D341Med (cell line): ENCODE measurements around the gene GALNTL6.
A peak's percentile ranks its signal among the peaks of the same experiment; 100 is the strongest.

Experiments
- DNase-seq: peaks from one replicate; pipeline ENCODE4 v3.0.0; 2012; ENCODE audit warnings: low spot score

GALNTL6 gene

GRCh38 chr4:172007889-172008288, 194.7 kb downstream of the GALNTL6 start:
- no peak for DNase-seq

- no peak for DNase-seq
Observed at GRCh38 chr4:172009446-172010230, 196.4 kb downstream of the GALNTL6 start.

- DNase-seq: no peak
Observed at GRCh38 chr4:172011196-172011595, 198.0 kb downstream of the GALNTL6 start.

GRCh38 chr4:172018358-172018757, 205.2 kb downstream of the GALNTL6 start:
- no peak for DNase-seq

GRCh38 chr4:172035562-172035961, 222.4 kb downstream of the GALNTL6 start:
- DNase-seq: no peak

GRCh38 chr4:172040766-172041165, 227.6 kb downstream of the GALNTL6 start:
- no peak for DNase-seq

GRCh38 chr4:172042714-172043114, 229.5 kb downstream of the GALNTL6 start:
- DNase-seq: no peak

- no peak for DNase-seq
Observed at GRCh38 chr4:172045981-172046380, 232.8 kb downstream of the GALNTL6 start.

- no peak for DNase-seq
Observed at GRCh38 chr4:172048666-172049065, 235.5 kb downstream of the GALNTL6 start.

GRCh38 chr4:172050911-172051310, 237.7 kb downstream of the GALNTL6 start:
- no peak for DNase-seq

DNA sequence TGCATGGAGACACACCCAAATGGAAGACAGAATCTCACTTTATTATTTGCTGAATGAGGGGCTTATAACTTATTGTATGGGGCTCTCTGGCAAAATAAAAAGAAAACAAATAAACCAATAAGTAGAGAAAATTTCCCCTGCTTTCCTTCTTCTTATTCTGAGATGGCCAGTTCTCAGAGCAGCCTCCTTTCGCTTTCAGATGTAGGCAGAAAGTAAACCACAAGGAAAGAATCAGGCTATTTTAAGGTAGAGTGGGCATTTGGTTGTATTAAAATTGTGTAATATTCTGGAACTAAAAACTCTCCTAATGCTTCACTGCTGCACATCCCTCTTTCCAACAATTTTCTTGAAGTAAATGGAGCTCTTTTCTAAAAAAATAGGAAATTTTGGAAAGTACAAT, 241.8 kb downstream of the GALNTL6 start:
- no peak for DNase-seq

GRCh38 chr4:172055498-172055897, 242.3 kb downstream of the GALNTL6 start:
- no peak for DNase-seq

DNA sequence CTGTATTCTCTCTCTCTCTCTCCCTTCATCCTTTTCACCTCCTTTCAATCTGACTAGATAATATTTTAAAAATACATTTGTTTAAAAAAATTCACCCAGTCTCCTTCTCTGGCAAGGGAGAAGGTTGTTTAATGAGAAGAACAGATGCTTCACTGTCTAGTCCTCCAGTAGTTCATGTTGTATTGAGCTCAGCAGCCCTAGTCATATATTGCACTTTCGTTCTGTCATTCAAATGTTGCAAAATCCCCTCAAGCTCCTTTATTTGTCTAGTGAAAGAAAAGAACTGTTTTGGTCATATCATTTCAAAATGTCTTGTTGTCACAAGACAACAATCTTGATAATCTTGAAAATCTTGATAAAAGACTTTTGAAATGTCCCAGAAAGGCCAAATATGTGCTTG, 248.0 kb downstream of the GALNTL6 start:
- DNase-seq: no peak

GRCh38 chr4:172068506-172068905, 255.3 kb downstream of the GALNTL6 start:
- DNase-seq: no peak

- peak; percentile 25 for DNase-seq
Observed at GRCh38 chr4:172073590-172073989, 260.4 kb downstream of the GALNTL6 start.

DNA sequence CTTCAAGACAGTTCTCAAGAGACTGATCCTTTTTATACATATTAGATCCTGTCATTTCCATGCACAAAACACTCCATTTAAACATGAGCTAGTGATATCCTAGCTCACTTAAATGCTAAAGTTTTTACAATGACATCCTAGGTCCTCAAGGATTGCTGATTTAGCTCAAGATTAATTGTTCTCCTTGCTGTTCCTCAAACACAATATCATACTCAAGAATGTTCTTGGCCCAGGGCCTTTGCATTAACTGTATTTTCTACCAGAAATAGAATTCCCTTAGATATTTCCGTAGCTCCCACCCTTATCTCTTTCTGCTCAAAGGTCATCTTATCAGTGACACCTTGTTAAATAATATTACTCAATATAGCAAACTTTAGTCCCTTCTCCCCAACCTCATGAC, 270.1 kb downstream of the GALNTL6 start:
- no peak for DNase-seq

- DNase-seq: no peak
Observed at GRCh38 chr4:172088556-172088955, 275.4 kb downstream of the GALNTL6 start.

GRCh38 chr4:172095161-172095560, 282.0 kb downstream of the GALNTL6 start:
- no peak for DNase-seq

- no peak for DNase-seq
Observed at GRCh38 chr4:172096786-172097185, 283.6 kb downstream of the GALNTL6 start.

DNA sequence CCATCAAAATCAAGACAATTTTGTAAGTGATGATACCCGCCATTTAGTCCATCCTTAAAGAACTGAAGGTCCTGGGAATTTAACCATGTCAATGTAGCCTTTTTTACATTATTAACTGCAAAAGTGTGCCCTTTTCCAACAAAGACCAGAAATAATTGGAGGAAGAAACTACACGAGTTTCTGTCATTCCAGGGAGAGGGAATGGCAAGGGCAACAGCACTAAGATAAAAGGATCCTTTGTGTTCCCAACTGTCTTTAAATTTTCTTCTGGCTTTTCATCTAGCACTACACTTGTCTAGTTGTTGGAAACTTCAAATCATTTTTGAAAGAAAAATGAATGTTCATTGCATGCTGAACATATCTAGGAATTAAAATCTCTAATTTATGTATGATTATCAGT, 286.2 kb downstream of the GALNTL6 start:
- DNase-seq: no peak

DNA sequence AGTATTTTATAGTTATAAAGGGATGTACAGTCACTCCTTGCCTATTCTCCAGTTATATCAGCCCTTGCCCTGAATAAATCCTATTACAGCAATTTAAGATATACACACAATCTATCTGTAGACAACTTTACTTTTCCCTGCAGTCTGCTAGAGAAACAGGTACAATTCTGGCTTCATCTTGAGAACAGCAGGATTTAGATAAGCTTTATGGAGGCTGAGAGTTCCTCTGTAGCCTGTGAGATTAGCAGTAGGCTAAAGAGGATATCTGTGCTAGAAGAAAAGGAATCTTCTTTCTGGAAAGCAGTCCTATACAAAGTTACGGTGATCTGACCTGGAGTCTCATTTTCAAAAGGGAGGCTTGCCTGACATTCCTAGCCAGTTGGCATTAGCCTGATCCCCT, 290.3 kb downstream of the GALNTL6 start:
- no peak for DNase-seq

GRCh38 chr4:172104539-172104938, 291.3 kb downstream of the GALNTL6 start:
- no peak for DNase-seq

GRCh38 chr4:172105918-172106317, 292.7 kb downstream of the GALNTL6 start:
- DNase-seq: no peak

GRCh38 chr4:172109466-172109865, 296.3 kb downstream of the GALNTL6 start:
- no peak for DNase-seq
